ENCODE data around the gene GPBP1L1. TPM values are rescaled to one million over a fixed set of nuclear protein-coding genes. Genes with fewer than 3 reads are reported as not detected.
A peak's percentile ranks its signal among the peaks of the same experiment; 100 is the strongest.
"Not testable (repeated sequence)": the region's sequence is repeated elsewhere in the genome, so short reads cannot be mapped to it uniquely, and the experiment has no call there.

GPBP1L1 gene
- total RNA-seq, 2 donors from 2014 or later: 117 to 124 TPM

GRCh38 chr1:45607404-45608074, 78.8 kb downstream of the GPBP1L1 start:
- H3K4me3 Mint-ChIP-seq: no peak overlapping the region
- TF ChIP-seq CTCF (conservative IDR thresholded peaks at IDR 0.05): no peak
- 83% methylated on average over 6 of the region's 6 CpGs for WGBS, 2 experiments (ENCODE audit: insufficient coverage in 1 of 2, insufficient read length in 1 of 2)

GRCh38 chr1:45604239-45604638, 82.1 kb downstream of the GPBP1L1 start:
- peaks cover 78% of the 10 kb centered on the region for H3K36me3 ChIP-seq (ENCODE audit: control insufficient read depth, insufficient read depth, low read length)
- 100% methylated on average over 1 to 2 of the region's 2 CpGs for WGBS, 2 experiments (ENCODE audit: insufficient coverage in 1 of 2, insufficient read length in 1 of 2)

More at GRCh38 chr1:45607404-45608074, 78.8 kb downstream of the GPBP1L1 start:
- Histone ChIP-seq H3K9me3 (ENCODE audit: control insufficient read depth, low read length) (no peaks in the 10 kb centered on the region), H3K36me3 (ENCODE audit: control insufficient read depth, insufficient read depth, low read length) (peaks cover 92% of the 10 kb centered on the region), H3K4me1 (ENCODE audit: control insufficient read depth, insufficient read depth, low read length) (no peaks in the 10 kb centered on the region), H3K27ac (ENCODE audit: low read depth, low read length) (no peak overlapping the region), H3K27me3 (ENCODE audit: control insufficient read depth, insufficient read depth, low read length, poor library complexity, severe bottlenecking) (no peaks in the 10 kb centered on the region), H3K9ac (ENCODE audit: extremely low read depth, low read length, poor library complexity, severe bottlenecking) (no peak overlapping the region), H3K4me3 (ENCODE audit: low read length) (no peak overlapping the region)
- no peak overlapping the region for H3K27ac Mint-ChIP-seq
- no peaks in the 10 kb centered on the region for H3K9me3 Mint-ChIP-seq
- H3K27me3 Mint-ChIP-seq (ENCODE audit: insufficient read depth): no peaks in the 10 kb centered on the region
- peaks cover 73% of the 10 kb centered on the region for H3K36me3 Mint-ChIP-seq (ENCODE audit: low read depth)
- H3K4me1 Mint-ChIP-seq: no peaks in the 10 kb centered on the region
- peak; percentile 43 for DNase-seq

GRCh38 chr1:45596765-45597164, 89.6 kb downstream of the GPBP1L1 start:
- not testable (repeated sequence) for H3K9me3 Mint-ChIP-seq; H3K4me3 Mint-ChIP-seq; H3K4me3 ChIP-seq (ENCODE audit: low read length); H3K27me3 Mint-ChIP-seq (ENCODE audit: insufficient read depth); H3K9ac ChIP-seq (ENCODE audit: extremely low read depth, low read length, poor library complexity, severe bottlenecking); H3K4me1 ChIP-seq (ENCODE audit: control insufficient read depth, insufficient read depth, low read length); H3K27ac ChIP-seq (ENCODE audit: low read depth, low read length); H3K27me3 ChIP-seq (ENCODE audit: control insufficient read depth, insufficient read depth, low read length, poor library complexity, severe bottlenecking); DNase-seq; H3K27ac Mint-ChIP-seq; H3K4me1 Mint-ChIP-seq; H3K9me3 ChIP-seq (ENCODE audit: control insufficient read depth, low read length)
- H3K36me3 Mint-ChIP-seq (ENCODE audit: low read depth): peaks cover 74% of the 10 kb centered on the region
- H3K36me3 ChIP-seq (ENCODE audit: control insufficient read depth, insufficient read depth, low read length): peaks cover 79% of the 10 kb centered on the region
- WGBS, 2 experiments (ENCODE audit: insufficient coverage in 1 of 2, insufficient read length in 1 of 2): 96 to 98% methylated on average over 8 of the region's 8 CpGs

More at GRCh38 chr1:45604239-45604638, 82.1 kb downstream of the GPBP1L1 start:
- no peak overlapping the region for H3K4me3 Mint-ChIP-seq
- no peaks in the 10 kb centered on the region for H3K9me3 Mint-ChIP-seq
- TF ChIP-seq CTCF (conservative IDR thresholded peaks at IDR 0.05): no peak
- H3K4me1 Mint-ChIP-seq: peaks cover 2% of the 10 kb centered on the region
- Histone ChIP-seq H3K27ac (ENCODE audit: low read depth, low read length) (no peak overlapping the region), H3K9ac (ENCODE audit: extremely low read depth, low read length, poor library complexity, severe bottlenecking) (no peak overlapping the region), H3K9me3 (ENCODE audit: control insufficient read depth, low read length) (no peaks in the 10 kb centered on the region), H3K4me1 (ENCODE audit: control insufficient read depth, insufficient read depth, low read length) (no peaks in the 10 kb centered on the region), H3K27me3 (ENCODE audit: control insufficient read depth, insufficient read depth, low read length, poor library complexity, severe bottlenecking) (no peaks in the 10 kb centered on the region), H3K4me3 (ENCODE audit: low read length) (no peak overlapping the region)
- H3K36me3 Mint-ChIP-seq (ENCODE audit: low read depth): peaks cover 73% of the 10 kb centered on the region
- DNase-seq: no peak
- H3K27me3 Mint-ChIP-seq (ENCODE audit: insufficient read depth): no peaks in the 10 kb centered on the region
- H3K27ac Mint-ChIP-seq: no peak overlapping the region
